SK-N-MC (cell line): ENCODE data around the gene RMND1.

Source experiments
- DNase-seq: peaks from one replicate; pipeline ENCODE4 v3.0.0-alpha.2; 2011; ENCODE audit warnings: low read depth, low spot score
- H3K27ac ChIP-seq: fragments of 200-600 bp; sonication (generic); 2 replicates; pipeline ENCODE4 v1.5.1; 2016; ENCODE audit warnings: mixed run types
- H3K36me3 ChIP-seq: fragments of 200-600 bp; sonication (generic); 2 replicates; pipeline ENCODE4 v1.6.1; 2017; ENCODE audit warnings: antibody characterized with exemption, low read length, mixed read lengths; ENCODE audit not compliant: insufficient read depth
- H3K4me3 ChIP-seq: fragments of 200-600 bp; sonication (generic); 2 replicates; pipeline ENCODE4 v1.5.1; 2016
- H3K9ac ChIP-seq: fragments of 200-600 bp; sonication (generic); 2 replicates; pipeline ENCODE4 v1.8.0; 2017; ENCODE audit warnings: mixed run types, mixed read lengths; ENCODE audit not compliant: insufficient read length
- H3K9me3 ChIP-seq: fragments of 200-600 bp; sonication (generic); 2 replicates; pipeline ENCODE4 v1.6.1; 2017; ENCODE audit warnings: low read depth, mild to moderate bottlenecking, antibody characterized with exemption, low read length, moderate library complexity, mixed read lengths
- EZH2 ChIP-seq: fragments of 200-600 bp; sonication (generic); IDR thresholded peaks from one replicate; pipeline ENCODE4 v1.6.1; 2017; ENCODE audit warnings: antibody characterized with exemption
- FOXP2 ChIP-seq: optimal IDR thresholded peaks from 2 replicates; pipeline ENCODE3; 2011; ENCODE audit warnings: mild to moderate bottlenecking, moderate library complexity; ENCODE audit not compliant: insufficient read depth; ENCODE audit errors: extremely low read length, control extremely low read depth
- POLR2AphosphoS5 ChIP-seq: IDR thresholded peaks from 2 replicates; pipeline ENCODE4 v1.6.1; 2012; ENCODE audit warnings: mild to moderate bottlenecking, low read depth, low read length, borderline replicate concordance

Gene RMND1

DNA sequence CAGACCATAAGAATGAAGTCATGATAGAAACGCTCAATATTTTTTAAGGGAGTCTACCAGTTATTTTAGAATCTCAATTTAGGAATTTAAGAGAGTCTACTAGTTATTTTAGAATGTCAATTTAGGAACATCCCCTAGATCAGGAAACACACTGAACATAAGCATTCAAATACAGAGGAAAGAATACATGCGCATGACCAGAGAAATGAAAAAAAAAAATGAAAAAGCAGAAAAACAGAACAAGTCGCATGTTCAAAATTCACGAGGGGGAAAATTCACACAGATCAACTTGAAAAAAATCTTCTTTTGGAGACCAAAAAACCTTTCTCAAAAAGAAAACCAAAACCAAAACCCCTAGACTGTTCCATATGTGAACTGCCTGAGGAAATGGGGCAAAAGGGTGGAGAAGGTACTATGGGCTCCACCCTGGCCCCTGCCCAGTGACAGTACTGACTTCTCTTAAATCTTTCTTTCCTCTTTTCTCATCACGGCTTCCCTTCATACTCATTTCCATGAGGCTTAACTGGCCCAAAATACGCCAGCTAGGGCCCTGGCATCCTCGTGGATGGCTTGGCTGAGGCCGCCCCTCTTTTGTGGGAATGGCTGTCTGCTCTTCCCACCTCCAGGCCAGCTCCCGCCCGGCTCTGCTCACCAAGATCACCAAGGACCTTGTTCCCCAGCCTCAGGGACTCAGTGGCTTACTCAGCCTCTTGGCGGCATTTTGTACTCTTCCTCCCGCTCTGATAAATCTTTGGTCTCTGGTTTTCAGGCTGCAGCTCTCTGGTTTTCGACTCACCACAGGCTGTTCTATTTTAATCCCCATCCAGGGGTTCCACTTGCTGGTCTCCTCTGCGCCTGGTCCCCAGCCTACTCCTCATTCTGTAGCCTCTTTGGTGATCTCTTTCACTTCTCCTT lies 71.7 kb downstream of the RMND1 start:
- Histone ChIP-seq H3K27ac (peak overlapping the region; percentile 7; the same call in 1 of the 2 replicates), H3K36me3 (peaks cover 9% of the 10 kb centered on the region), H3K9ac (no peak overlapping the region), H3K4me3 (no peak overlapping the region), H3K9me3 (no peaks in the 10 kb centered on the region)
- DNase-seq = no peak
- no peak for TF ChIP-seq EZH2
- TF ChIP-seq POLR2AphosphoS5 = no peak
- TF ChIP-seq FOXP2 = no peak

DNA sequence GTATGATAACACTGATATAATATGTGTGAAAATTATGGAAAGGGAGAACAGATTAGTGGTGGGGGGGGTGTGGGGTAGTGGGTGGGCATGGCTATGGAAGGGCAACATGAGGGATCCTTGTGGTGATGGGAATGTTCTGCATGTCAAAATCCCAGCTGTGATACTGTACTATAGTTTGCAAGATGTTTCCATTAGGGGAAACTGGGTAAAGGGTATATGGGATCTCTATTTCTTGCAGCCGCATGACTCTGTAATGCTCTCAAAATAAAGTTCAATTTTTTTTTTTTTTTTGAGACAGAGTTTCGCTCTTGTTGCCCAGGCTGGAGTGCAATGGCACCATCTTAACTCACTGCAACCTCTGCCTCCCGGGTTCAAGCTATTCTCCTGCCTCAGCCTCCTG lies 74.8 kb downstream of the RMND1 start:
- TF ChIP-seq POLR2AphosphoS5 = no peak
- no peak for DNase-seq
- Histone ChIP-seq H3K4me3 (no peak overlapping the region), H3K36me3 (peaks cover 5% of the 10 kb centered on the region), H3K9ac (no peak overlapping the region), H3K9me3 (no peaks in the 10 kb centered on the region), H3K27ac (no peak overlapping the region)

DNA sequence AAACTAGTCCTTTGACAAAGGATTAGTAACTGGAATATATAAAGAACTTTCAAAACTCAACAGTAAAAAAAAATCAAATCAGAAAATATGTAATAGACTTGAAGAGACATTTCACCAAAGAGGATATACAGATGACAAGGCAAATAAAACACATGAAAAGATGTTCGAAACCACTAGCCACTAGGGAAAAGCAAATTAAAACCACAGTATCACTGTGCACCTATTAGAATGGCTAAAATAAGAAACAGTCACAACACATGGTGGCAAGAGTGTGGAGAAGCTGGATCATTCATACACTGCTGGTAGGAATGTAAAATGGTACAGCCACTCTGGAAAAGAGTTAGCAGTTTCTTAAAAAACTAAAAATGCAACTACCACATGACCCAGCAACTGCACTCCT lies 75.5 kb downstream of the RMND1 start:
- Histone ChIP-seq H3K9me3 (no peaks in the 10 kb centered on the region), H3K4me3 (no peak overlapping the region), H3K27ac (no peak overlapping the region), H3K36me3 (peaks cover 11% of the 10 kb centered on the region), H3K9ac (no peak overlapping the region)
- no peak for TF ChIP-seq EZH2
- no peak for DNase-seq

DNA sequence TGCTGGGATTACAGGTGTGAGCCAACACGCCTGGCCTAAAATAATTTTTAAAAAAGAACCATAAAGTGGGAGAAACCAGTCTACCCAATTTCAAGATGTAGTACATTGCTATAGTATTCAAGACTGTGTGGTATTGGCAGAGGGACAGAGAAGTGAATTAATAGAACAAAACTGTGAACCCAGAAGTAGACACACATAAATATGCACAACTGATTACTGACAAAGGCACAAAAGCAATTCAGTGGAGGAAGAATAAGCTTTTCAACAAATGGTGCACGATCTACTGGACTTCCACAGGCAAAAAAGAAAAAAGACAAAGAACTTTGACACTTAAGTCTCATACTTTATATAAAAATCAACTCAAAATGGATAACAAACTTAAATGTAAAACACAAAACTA lies 76.1 kb downstream of the RMND1 start:
- Histone ChIP-seq H3K9ac (no peak overlapping the region), H3K4me3 (no peak overlapping the region), H3K36me3 (peaks cover 17% of the 10 kb centered on the region), H3K27ac (no peak overlapping the region), H3K9me3 (no peaks in the 10 kb centered on the region)
- TF ChIP-seq EZH2 (no peak), POLR2AphosphoS5 (no peak), FOXP2 (no peak)
- DNase-seq = no peak

DNA sequence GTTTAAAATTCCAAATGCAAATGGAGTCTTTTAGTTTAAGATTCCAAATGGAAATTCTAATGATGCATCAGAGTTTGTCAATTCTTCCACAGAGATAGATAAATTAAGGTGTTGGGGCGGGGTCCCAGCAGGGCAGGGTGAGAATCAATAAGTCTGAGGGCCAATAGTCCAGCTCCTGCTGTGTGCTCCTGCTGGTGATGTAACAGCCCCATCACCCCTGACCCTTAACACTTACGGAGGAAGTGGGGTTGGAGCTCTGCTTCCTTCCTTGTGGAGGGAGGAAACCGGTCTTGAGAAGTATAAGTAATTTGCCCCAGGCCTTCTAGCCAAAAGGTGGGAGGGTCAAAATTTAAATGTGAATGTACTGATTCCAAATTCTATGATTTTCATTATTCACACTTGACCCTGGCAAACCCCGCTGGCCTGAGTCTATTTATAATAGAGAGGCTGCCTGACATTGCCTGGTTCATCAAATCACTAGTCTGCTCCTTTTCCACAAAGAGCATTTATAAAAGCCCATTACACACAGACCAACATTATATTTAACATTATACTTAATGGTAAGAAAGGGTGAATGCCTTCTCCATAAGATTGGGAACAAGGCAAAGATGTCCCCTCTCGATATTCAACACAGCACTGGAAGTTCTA lies 77.8 kb downstream of the RMND1 start:
- Histone ChIP-seq H3K27ac (no peak overlapping the region), H3K4me3 (no peak overlapping the region), H3K36me3 (peaks cover 24% of the 10 kb centered on the region), H3K9me3 (no peaks in the 10 kb centered on the region), H3K9ac (no peak overlapping the region)
- TF ChIP-seq EZH2 = no peak
- no peak for TF ChIP-seq FOXP2
- no peak for TF ChIP-seq POLR2AphosphoS5
- DNase-seq = no peak

DNA sequence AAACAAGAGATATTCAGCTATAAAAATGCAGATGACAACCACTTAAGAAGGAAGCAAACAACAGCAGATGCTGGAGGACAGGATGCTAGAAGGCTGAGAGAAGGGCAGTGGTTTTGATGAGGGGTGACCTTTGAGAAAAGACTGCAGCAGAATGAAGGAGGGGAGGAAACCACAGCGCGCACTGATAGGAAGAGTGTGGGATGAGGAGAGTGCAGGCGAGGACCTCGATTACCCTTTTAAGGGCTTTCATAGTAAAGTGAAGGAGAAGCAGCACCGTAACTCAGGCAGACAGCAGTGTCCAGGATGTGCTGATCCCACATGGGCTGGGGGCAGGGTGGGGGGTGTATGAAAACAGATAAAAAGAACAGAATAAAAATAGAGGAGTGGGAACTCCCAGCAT lies 79.8 kb downstream of the RMND1 start:
- Histone ChIP-seq H3K4me3 (no peak overlapping the region), H3K36me3 (peaks cover 24% of the 10 kb centered on the region), H3K9ac (no peak overlapping the region), H3K27ac (no peak overlapping the region), H3K9me3 (no peaks in the 10 kb centered on the region)
- TF ChIP-seq FOXP2 (no peak), EZH2 (no peak), POLR2AphosphoS5 (no peak)
- DNase-seq = no peak

DNA sequence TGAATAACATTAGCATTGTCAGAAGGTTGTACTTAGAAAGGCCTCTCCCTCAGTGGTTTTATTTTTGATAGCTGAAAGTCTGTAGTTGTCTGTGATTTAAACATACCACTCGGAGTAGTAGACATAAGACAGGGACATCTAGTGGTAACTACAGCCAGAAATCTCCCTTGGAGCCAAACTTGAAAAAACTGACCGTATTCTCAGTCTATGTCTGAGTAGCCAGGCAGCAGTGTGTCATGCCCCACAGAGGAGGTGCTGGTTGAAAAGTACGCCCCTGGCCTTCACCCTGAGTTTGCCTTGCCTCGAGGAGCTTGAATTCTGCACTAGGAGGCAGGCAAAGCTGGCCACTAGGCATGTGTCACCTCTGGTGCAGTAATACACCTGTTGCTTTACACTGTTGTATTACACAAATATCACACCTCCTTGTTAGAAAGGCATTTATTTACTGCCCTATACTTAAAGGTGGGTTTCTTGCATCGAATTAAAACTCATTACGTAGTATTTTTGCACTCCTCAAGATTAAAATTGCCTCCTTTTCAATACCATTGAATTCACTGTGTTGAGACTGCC lies 81.3 kb downstream of the RMND1 start:
- H3K9ac ChIP-seq = no peak overlapping the region
- H3K27ac ChIP-seq = no peak overlapping the region
- TF ChIP-seq EZH2 (no peak), POLR2AphosphoS5 (no peak), FOXP2 (no peak)
- no peak for DNase-seq
- H3K9me3 ChIP-seq = no peaks in the 10 kb centered on the region
- H3K4me3 ChIP-seq = no peak overlapping the region
- peaks cover 38% of the 10 kb centered on the region for H3K36me3 ChIP-seq

DNA sequence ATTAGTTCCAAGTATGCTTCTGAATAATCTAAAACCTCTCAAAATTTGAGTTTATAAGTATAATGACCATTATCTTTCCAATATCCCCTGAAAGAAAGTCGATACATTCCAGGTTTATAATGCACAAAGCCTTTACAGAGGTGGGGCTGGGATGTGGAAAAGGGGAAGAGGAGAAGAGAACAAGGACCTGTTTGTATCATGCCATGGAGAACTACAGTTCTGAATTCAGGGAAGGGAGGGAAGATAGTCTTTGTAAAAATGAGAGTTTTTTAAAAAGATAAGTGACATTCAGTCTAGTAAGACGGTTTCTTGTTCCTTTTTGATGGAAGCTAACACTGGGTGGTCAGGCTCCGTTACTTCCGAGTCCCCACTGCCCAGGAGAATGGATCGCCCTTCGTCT lies 86.7 kb downstream of the RMND1 start:
- TF ChIP-seq EZH2 (no peak), FOXP2 (no peak), POLR2AphosphoS5 (no peak)
- DNase-seq = no peak
- Histone ChIP-seq H3K9ac (no peak overlapping the region), H3K4me3 (no peak overlapping the region), H3K36me3 (peaks cover 34% of the 10 kb centered on the region), H3K9me3 (no peaks in the 10 kb centered on the region), H3K27ac (no peak overlapping the region)

DNA sequence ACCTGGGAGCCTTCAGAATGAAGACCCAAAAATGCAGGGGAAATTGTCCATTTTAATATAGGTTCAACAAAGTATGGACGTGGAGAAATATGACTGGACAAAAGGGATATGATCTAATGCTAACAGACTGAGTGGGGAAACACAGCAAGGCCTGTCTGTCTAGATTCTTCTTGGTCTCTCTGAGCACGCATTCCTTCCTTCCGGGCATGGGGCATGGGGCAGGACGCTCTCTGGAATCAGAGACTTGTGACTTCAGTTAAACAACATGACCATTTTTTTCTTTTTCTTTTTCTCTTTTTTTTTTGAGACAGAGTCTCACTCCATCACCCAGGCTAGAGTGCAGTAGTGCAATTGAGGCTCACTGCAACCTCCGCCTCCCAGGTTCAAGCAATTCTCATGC lies 92.4 kb downstream of the RMND1 start:
- TF ChIP-seq FOXP2 = no peak
- no peak for TF ChIP-seq POLR2AphosphoS5
- TF ChIP-seq EZH2 = no peak
- no peak for DNase-seq
- no peak overlapping the region for H3K4me3 ChIP-seq
- peaks cover 10% of the 10 kb centered on the region for H3K36me3 ChIP-seq
- H3K9me3 ChIP-seq = no peaks in the 10 kb centered on the region
- H3K27ac ChIP-seq = no peak overlapping the region
- H3K9ac ChIP-seq = no peak overlapping the region
